Transverse colon (tissue), 4 donors: ENCODE measurements around the gene BST1. TPM values are rescaled to one million over a fixed set of nuclear protein-coding genes. Genes with fewer than 3 reads are reported as not detected.

Experiments
- DNase-seq: peaks from one replicate; pipeline ENCODE4 v3.0.0-alpha.2; 2019
- H3K27ac ChIP-seq, 4 donors: fragments of 200-600 bp; sonication (generic); 2 replicates each; pipeline ENCODE4 v1.5.1; 2016 to 2018; ENCODE audit warnings: inconsistent platforms in 4 of 4
- H3K27me3 ChIP-seq: fragments of 200-600 bp; sonication (generic); 2 replicates; pipeline ENCODE4 v1.5.1; 2017; ENCODE audit warnings: inconsistent platforms
- H3K36me3 ChIP-seq, 4 donors: fragments of 200-600 bp; sonication (generic); 2 replicates each; pipeline ENCODE4 v1.5.1; 2017 to 2019; ENCODE audit warnings: inconsistent platforms in 4 of 4
- H3K4me1 ChIP-seq, 4 donors: fragments of 200-600 bp; sonication (generic); 2 replicates each; pipeline ENCODE4 v1.5.1; 2017 to 2020; ENCODE audit warnings: inconsistent platforms in 4 of 4
- H3K4me3 ChIP-seq, 4 donors: fragments of 200-600 bp; sonication (generic); 1 replicate in 1 of 4; 2 replicates in 3 of 4; pipeline versions ENCODE4 v1.5.1 to v1.6.1; 2017 to 2019; ENCODE audit warnings: inconsistent platforms in 4 of 4
- H3K9me3 ChIP-seq, 2 donors: fragments of 200-600 bp; sonication (generic); 2 replicates each; pipeline ENCODE4 v1.5.1; 2017 to 2019; ENCODE audit warnings: inconsistent platforms in 2 of 2
- EP300 ChIP-seq: sonication (generic); formaldehyde crosslinking; IDR thresholded peaks from one replicate; pipeline ENCODE4 v1.6.1; 2017; ENCODE audit warnings: antibody characterized with exemption, low read depth
- POLR2A ChIP-seq: fragments of 450-650 bp; IDR thresholded peaks from one replicate; pipeline ENCODE4 v1.6.1; 2016; ENCODE audit warnings: antibody characterized with exemption, mild to moderate bottlenecking, moderate library complexity
- POLR2AphosphoS5 ChIP-seq, 3 donors: sonication (generic); formaldehyde crosslinking; IDR thresholded peaks; one replicate each; pipeline ENCODE4 v1.6.1; 2016; ENCODE audit warnings: antibody characterized with exemption in 3 of 3
- WGBS, 2 donors: methylation state at CpG; one replicate each; pipeline ENCODE4 v1.1.5; 2018; ENCODE audit warnings: low coverage in 1 of 2; 5-methylcytosine and 5-hydroxymethylcytosine counted together
- in situ Hi-C, 4 donors: fragments of 200-750 bp; cut with MboI; loops; one replicate each; pipeline versions ENCODE4 v1.15.0 to v1.15.1; 2017; ENCODE audit warnings: low sequenced_read_pairs in 3 of 4, low pct_ligation_motif_present in 1 of 4, low pct_unique_long_range_greater_than_20kb in 1 of 4
- intact Hi-C: fragments of 100-400 bp; cut with DNase I; formaldehyde crosslinking; loops from one replicate; pipeline ENCODE4 v1.15.1; 2023; ENCODE audit warnings: low total_unique reads
- total RNA-seq, 4 donors: library from RNA; depleted of rRNA; stranded (reverse); fragments of >200 nt; gene quantifications; one replicate each; pipeline ENCODE4 v1.1.0, GENCODE V29; 2016
- TF ChIP-seq, protein P1 (sequence below), 5 experiments: fragments of 200-600 bp in 3 of 5; fragments of 450-650 bp in 2 of 5; sonication (generic) in 3 of 5; IDR thresholded peaks; 1 replicate in 2 of 5; 2 replicates in 3 of 5; pipeline ENCODE4 v1.5.1; 2016 to 2017; ENCODE audit warnings: antibody characterized with exemption in 5 of 5, inconsistent platforms in 3 of 5, mild to moderate bottlenecking in 2 of 5, moderate library complexity in 1 of 5

BST1 gene
- total RNA-seq, 4 donors from 2014 or later = 4.3 to 19.4 TPM; not detected in 2

DNA sequence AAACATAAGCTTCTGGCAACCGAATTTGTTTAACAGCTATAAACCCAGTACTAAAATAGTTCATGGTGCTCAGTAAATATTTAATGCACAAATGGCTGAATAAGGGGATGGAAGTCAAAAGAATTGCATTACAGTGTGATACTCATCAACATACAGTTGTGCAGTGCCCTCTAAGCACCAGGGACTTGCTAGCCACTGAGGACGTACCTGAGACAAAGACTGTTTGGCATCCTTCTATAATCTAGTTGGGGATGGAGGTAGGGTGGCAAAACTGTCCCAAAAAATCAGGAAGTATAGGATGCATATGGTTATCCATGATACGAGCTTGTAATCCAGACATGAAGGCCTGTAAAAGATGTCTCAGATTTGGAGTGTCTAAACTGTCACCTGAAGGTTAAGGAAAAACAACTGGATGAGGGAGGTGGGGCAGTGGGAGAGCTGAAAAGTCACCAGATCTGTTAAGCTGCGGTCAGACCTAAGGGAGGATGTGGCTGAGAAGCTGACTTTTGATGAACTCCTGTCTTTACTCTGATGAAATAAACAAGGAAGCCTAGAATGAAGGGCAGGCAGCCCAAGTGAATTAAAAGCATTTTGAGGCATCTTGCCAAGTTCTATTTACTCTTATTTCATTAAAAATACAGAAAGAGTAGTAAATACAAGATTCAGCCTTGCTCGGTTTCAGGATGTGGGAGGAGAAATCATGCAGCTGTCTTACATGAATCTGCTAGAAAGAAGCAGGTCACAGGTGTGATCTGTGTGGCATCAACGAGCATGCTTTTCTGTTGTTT is 63.2 kb downstream of the BST1 start:
- peak overlapping the region in 1 of 4 donors; percentile 2 for H3K27ac ChIP-seq
- WGBS, 2 donors = 26 to 32% methylated on average over 5 to 6 of the region's 6 CpGs
- peak; percentile 28 for DNase-seq
- intact Hi-C loops (no loop called here), in situ Hi-C loops (no loop called here)
- TF ChIP-seq POLR2AphosphoS5 (IDR thresholded peaks at IDR 0.05) (no peak), POLR2A (no peak), EP300 (no peak)
- TF ChIP-seq, protein P1, sequence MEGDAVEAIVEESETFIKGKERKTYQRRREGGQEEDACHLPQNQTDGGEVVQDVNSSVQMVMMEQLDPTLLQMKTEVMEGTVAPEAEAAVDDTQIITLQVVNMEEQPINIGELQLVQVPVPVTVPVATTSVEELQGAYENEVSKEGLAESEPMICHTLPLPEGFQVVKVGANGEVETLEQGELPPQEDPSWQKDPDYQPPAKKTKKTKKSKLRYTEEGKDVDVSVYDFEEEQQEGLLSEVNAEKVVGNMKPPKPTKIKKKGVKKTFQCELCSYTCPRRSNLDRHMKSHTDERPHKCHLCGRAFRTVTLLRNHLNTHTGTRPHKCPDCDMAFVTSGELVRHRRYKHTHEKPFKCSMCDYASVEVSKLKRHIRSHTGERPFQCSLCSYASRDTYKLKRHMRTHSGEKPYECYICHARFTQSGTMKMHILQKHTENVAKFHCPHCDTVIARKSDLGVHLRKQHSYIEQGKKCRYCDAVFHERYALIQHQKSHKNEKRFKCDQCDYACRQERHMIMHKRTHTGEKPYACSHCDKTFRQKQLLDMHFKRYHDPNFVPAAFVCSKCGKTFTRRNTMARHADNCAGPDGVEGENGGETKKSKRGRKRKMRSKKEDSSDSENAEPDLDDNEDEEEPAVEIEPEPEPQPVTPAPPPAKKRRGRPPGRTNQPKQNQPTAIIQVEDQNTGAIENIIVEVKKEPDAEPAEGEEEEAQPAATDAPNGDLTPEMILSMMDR (IDR thresholded peaks at IDR 0.05) = no peak
- no peaks in the 10 kb centered on the region for H3K9me3 ChIP-seq
- H3K4me3 ChIP-seq = no peak overlapping the region
- no peaks in the 10 kb centered on the region for H3K36me3 ChIP-seq
- peaks cover 0 to 9% (median 0%) of the 10 kb centered on the region in 4 donors for H3K4me1 ChIP-seq
- no peaks in the 10 kb centered on the region for H3K27me3 ChIP-seq

DNA sequence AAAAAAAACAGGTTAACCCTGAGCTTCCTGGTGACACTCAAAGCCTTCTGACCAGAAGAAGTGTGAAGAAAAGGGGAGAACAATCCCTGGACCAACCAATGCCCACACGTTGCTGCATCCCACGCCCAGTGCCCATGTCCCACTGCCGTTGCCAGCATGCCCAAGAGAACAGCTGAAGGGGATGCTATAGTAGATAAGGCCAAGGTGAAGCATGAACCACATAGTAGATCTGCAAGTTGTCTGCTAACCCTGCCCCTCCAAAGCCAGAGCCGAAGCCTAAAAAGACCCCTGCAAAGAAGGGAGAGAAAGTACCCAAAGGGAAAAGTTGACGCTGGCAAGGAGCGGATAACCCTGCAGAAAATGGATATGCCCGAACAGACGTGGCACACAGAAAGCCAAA is 64.0 kb downstream of the BST1 start:
- Histone ChIP-seq H3K4me3 (no peak overlapping the region), H3K4me1 (peaks cover 0 to 14% (median 0%) of the 10 kb centered on the region in 4 donors), H3K36me3 (no peaks in the 10 kb centered on the region), H3K27ac (no peak overlapping the region), H3K9me3 (no peaks in the 10 kb centered on the region), H3K27me3 (no peaks in the 10 kb centered on the region)
- no peak for DNase-seq
- intact Hi-C loops = no loop called here
- TF ChIP-seq, protein P1 (IDR thresholded peaks at IDR 0.05) = no peak
- no peak for TF ChIP-seq POLR2AphosphoS5 (IDR thresholded peaks at IDR 0.05)
- TF ChIP-seq POLR2A = no peak
- TF ChIP-seq EP300 = no peak
- in situ Hi-C loops = no loop called here
- WGBS, 2 donors = 78 to 91% methylated on average over 4 to 8 of the region's 8 CpGs

DNA sequence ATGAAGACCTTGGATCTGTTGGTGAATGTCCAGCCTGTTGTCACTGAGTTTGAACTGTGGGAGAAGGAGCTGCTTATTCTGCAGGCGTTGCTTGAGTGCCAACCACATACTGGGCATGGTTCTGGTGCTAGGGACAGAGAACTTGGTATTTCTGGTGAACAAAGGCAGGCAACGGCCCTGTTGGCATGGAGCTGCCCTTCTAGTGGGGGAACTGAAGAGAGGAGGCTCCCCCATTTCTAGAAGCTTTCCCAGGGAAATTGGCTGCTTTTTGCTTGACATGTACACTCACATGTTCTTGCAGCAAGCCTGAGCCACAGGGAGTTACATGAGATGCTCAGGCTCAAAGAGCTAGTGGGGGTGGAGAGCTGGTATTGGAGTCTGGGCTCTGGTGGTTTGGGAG is 66.3 kb downstream of the BST1 start:
- H3K4me3 ChIP-seq = no peak overlapping the region
- DNase-seq = no peak
- H3K27ac ChIP-seq = no peak overlapping the region
- in situ Hi-C loops (no loop called here), intact Hi-C loops (no loop called here)
- TF ChIP-seq, protein P1 (IDR thresholded peaks at IDR 0.05) = no peak
- TF ChIP-seq POLR2A (no peak), EP300 (no peak), POLR2AphosphoS5 (IDR thresholded peaks at IDR 0.05) (no peak)
- WGBS, 2 donors = 33 to 87% methylated on average over 1 to 2 of the region's 2 CpGs
- no peaks in the 10 kb centered on the region for H3K36me3 ChIP-seq
- H3K9me3 ChIP-seq = no peaks in the 10 kb centered on the region
- peaks cover 0 to 23% (median 2%) of the 10 kb centered on the region in 4 donors for H3K4me1 ChIP-seq
- no peaks in the 10 kb centered on the region for H3K27me3 ChIP-seq

DNA sequence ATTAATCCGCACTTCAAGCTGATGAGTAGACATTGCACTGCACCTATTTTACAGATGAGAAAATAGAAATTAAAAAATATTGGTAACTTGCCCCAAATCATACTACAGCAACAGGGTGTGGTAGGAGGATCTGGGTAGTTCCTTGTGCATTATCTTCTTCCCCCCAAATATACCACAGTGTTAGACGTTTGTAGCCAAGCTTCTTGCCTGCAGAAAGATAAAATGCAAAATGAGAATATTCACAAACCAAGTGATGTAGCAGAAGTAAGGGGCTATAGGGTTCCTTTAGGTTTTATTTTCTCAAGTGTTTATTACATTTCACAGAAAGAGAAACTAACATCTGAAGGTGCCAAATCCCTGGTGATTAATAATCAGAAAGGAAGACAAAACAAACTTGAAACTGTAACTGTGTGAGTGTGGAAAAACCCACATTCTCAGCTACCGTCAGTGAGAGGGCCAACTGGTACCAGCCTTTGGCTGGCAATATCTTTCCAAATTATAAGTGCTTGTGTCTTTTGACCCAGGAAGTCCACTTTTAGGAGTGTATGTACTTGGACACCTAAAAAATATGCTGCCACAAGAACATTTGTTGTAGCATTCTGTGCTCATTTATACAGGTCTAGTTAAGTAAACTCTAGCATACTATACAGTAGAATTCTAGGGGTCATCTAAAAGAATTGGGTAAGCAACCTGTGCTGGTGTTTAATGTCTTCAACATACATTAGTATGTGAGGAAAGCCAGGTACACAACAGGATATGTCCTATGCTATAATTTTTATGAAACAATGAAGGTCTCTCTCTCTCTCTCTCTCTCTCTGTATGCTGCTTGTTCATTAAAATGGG is 68.6 kb downstream of the BST1 start:
- intact Hi-C loops = no loop called here
- in situ Hi-C loops = no loop called here
- H3K36me3 ChIP-seq = no peaks in the 10 kb centered on the region
- no peaks in the 10 kb centered on the region for H3K9me3 ChIP-seq
- no peak overlapping the region for H3K27ac ChIP-seq
- TF ChIP-seq EP300 = no peak
- TF ChIP-seq, protein P1 (IDR thresholded peaks at IDR 0.05) = no peak
- TF ChIP-seq POLR2AphosphoS5 (IDR thresholded peaks at IDR 0.05) = no peak
- TF ChIP-seq POLR2A = no peak
- WGBS, 2 donors = 40 to 50% methylated on average over 3 of the region's 3 CpGs
- no peak for DNase-seq
- H3K4me3 ChIP-seq = no peak overlapping the region
- H3K27me3 ChIP-seq = no peaks in the 10 kb centered on the region
- H3K4me1 ChIP-seq = peaks cover 0 to 16% (median 2%) of the 10 kb centered on the region in 4 donors
